Measurements from ENCODE around the gene DLG5. TPM values are rescaled to one million over a fixed set of nuclear protein-coding genes. Genes with fewer than 3 reads are reported as not detected.

Gene DLG5
- total RNA-seq, 1 experiment from 2014 or later, result 81.7 TPM

DNA sequence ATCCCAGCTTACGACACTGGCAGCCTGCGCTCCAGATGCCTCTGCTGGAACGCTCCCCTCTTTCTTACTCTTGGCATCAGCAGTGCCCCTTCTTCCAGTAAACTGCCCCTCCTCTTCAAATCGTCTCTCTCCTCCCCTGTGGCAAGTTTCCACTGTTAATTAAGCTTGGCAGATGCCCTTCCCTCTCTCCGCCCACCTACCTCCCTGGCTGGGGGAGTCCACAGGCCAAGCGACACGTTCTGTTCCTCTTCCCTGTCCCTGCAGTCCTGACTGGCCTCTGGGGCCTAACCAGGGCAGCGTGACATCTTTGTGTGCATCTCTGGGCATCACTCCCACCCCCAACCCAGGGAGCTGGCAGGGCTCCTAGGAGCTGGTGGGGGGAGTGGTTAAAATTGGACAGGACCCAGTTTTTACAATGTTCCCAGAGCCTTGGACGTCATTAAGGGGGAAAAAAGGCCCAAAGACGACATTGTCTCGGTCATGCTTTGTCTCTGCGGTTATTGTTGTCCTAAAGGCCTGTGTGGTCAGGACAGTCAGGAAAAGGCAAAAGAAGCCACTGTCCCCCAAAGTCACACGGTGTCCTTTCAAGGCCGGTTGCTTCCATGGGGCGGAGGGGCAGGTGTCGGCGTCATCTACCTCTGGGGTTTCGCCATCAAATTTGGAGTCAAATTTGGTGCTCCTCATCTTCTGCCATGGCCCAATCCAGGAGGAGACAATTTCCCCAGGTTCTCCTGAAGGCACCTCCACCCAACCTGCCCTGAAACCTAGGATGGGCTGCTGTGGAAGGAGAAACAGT is 54.2 kb downstream of the DLG5 start:
- Histone ChIP-seq H3F3A (ENCODE audit: insufficient read depth, low read depth) (peaks cover 31% of the 10 kb centered on the region), H3K9me3 (ENCODE audit: insufficient read depth, low read depth) (no peaks in the 10 kb centered on the region), H3K27me3 (ENCODE audit: insufficient read depth, low read depth) (no peaks in the 10 kb centered on the region), H3K9me2 (ENCODE audit: insufficient read depth) (no peaks in the 10 kb centered on the region), H3K36me3 (ENCODE audit: low read depth) (no peaks in the 10 kb centered on the region), H3K27ac (no peak overlapping the region), H2AFZ (no peak overlapping the region), H3K79me2 (ENCODE audit: low read depth) (peaks cover 44% of the 10 kb centered on the region), H3K4me3 (no peak overlapping the region), H4K20me1 (ENCODE audit: insufficient read depth) (no peaks in the 10 kb centered on the region), H3K4me2 (0 out of 2 replicates have a peak overlapping the region, but pooled peaks have one; percentile 71), H3K4me1 (replicated peaks; ENCODE audit: insufficient read depth) (peaks cover 35% of the 10 kb centered on the region)
- TF ChIP-seq EZH2 (IDR thresholded peaks at IDR 0.05; ENCODE audit: low read depth), result no peak
- no peak for TF ChIP-seq CTCF (conservative IDR thresholded peaks at IDR 0.05)
- no peak for DNase-seq
- CTCF ChIA-PET, result interaction anchor here (1.0 to 1.5 kb wide), 2 partner anchors 9 to 17 kb away, joined by 9 to 11 read pairs; no protein-coding TSS in a partner anchor
- intact Hi-C loops (cut with micrococcal nuclease; ENCODE audit: unreplicated experiment), result no loop called here
- BruUV-seq (replicated peaks), result no TSS peak
- POLR2A ChIA-PET (ENCODE audit: unreplicated experiment), result interaction anchor here (0.6 kb wide), 1 partner anchor 9 kb away, joined by 4 read pairs; no protein-coding TSS in a partner anchor

DNA sequence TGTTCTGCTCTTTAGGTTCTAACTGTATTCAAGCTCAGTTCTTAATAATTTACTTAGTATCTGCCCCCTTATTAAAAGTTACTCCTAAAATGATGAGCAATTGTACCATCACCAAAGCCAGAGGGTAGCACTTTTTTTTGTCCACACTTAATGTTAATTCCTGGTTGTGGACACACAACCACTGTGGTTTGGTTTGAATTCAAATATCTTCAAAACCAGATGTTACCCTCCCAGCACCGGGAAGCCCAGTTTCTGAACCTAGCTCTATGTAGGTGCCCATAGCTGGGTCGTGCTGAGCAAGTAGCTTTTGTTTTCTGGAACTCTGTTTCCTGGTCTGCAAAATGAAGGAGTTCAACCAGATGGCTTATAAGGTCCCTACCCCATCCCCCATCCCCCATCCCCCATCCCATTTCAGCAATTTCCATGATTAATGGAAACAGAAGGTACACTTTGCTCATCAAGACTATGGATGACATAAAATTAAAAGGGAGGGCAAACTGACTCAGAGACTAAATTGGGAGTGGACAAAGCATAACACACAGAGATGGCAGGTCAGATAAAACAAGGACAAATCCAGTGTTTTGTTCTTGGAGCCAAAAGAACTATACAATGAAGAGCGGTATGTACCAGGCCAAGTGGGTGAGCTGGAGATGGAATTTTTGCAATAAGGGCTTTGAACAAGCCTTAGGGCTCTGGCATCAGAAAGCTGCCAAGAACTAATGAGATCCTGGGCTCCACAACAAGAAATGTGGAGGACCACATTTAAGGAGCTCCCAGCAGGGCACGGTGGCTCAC is 56.7 kb downstream of the DLG5 start:
- BruUV-seq (replicated peaks), result no TSS peak
- no peaks in the 10 kb centered on the region for H4K20me1 ChIP-seq (ENCODE audit: insufficient read depth)
- H3K4me1 ChIP-seq (replicated peaks; ENCODE audit: insufficient read depth), result peaks cover 23% of the 10 kb centered on the region
- no peaks in the 10 kb centered on the region for H3K9me2 ChIP-seq (ENCODE audit: insufficient read depth)
- H3K9me3 ChIP-seq (ENCODE audit: insufficient read depth, low read depth), result no peaks in the 10 kb centered on the region
- H3K36me3 ChIP-seq (ENCODE audit: low read depth), result no peaks in the 10 kb centered on the region
- peaks cover 23% of the 10 kb centered on the region for H3K79me2 ChIP-seq (ENCODE audit: low read depth)
- H2AFZ ChIP-seq, result no peak overlapping the region
- no peak overlapping the region for H3K4me3 ChIP-seq
- intact Hi-C loops (cut with micrococcal nuclease; ENCODE audit: unreplicated experiment), result no loop called here
- TF ChIP-seq EZH2 (IDR thresholded peaks at IDR 0.05; ENCODE audit: low read depth), result no peak
- TF ChIP-seq CTCF (conservative IDR thresholded peaks at IDR 0.05), result no peak
- peaks cover 22% of the 10 kb centered on the region for H3F3A ChIP-seq (ENCODE audit: insufficient read depth, low read depth)
- POLR2A ChIA-PET (ENCODE audit: unreplicated experiment), result interaction anchor here (0.6 kb wide), 1 partner anchor 33 kb away, joined by 4 read pairs; no protein-coding TSS in a partner anchor
- CTCF ChIA-PET, result interaction anchor here (0.5 kb wide), 1 partner anchor 186 kb away, joined by 3 read pairs; no protein-coding TSS in a partner anchor
- H3K27me3 ChIP-seq (ENCODE audit: insufficient read depth, low read depth), result no peaks in the 10 kb centered on the region
- H3K4me2 ChIP-seq, result no peak overlapping the region
- H3K27ac ChIP-seq, result no peak overlapping the region
- DNase-seq, result no peak

DNA sequence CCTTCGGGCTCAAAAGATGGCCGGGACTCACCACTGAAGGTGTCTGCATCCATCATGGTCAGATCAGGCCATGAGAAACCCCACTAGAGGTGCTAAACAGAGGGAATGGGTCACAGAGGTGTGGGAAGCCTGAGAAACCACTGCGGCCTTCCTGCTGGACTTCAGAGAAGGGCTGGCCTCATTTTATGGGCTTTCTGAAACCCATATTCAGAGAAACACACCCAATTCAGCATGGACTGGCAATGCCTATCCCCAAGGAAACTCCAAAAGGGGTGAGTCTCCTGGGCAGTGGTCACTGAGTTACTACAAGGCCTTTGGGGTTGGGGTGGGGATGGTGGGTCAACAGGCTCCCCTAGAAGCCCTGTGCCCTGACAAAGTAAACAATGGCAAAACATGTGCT is 58.0 kb downstream of the DLG5 start:
- Histone ChIP-seq H3F3A (ENCODE audit: insufficient read depth, low read depth) (peaks cover 9% of the 10 kb centered on the region), H3K79me2 (ENCODE audit: low read depth) (peaks cover 15% of the 10 kb centered on the region; the same call in 1 of the 2 replicates), H3K4me1 (replicated peaks; ENCODE audit: insufficient read depth) (peaks cover 10% of the 10 kb centered on the region), H2AFZ (no peak overlapping the region), H3K9me3 (ENCODE audit: insufficient read depth, low read depth) (no peaks in the 10 kb centered on the region), H3K36me3 (ENCODE audit: low read depth) (no peaks in the 10 kb centered on the region), H4K20me1 (ENCODE audit: insufficient read depth) (no peaks in the 10 kb centered on the region), H3K27ac (no peak overlapping the region), H3K9me2 (ENCODE audit: insufficient read depth) (no peaks in the 10 kb centered on the region), H3K4me2 (no peak overlapping the region), H3K27me3 (ENCODE audit: insufficient read depth, low read depth) (no peaks in the 10 kb centered on the region), H3K4me3 (no peak overlapping the region)
- TF ChIP-seq EZH2 (IDR thresholded peaks at IDR 0.05; ENCODE audit: low read depth), result no peak
- CTCF ChIA-PET, result no interaction called here
- no peak for DNase-seq
- intact Hi-C loops (cut with micrococcal nuclease; ENCODE audit: unreplicated experiment), result no loop called here
- POLR2A ChIA-PET (ENCODE audit: unreplicated experiment), result no interaction called here
- BruUV-seq (replicated peaks), result no TSS peak

All from PC-9 (cell line).